Measurements from ENCODE around the gene DOCK2.

- TF ChIP-seq MAFG (tag; conservative IDR thresholded peaks at IDR 0.05) (no peak), TEAD4 (IDR thresholded peaks at IDR 0.05; ENCODE audit: low read length) (no peak), TEAD4 (CRISPR knock-in tag; IDR thresholded peaks at IDR 0.05; ENCODE audit: borderline replicate concordance) (no peak), POLR2AphosphoS5 (IDR thresholded peaks at IDR 0.05; ENCODE audit: control insufficient read depth, insufficient read depth, low read depth, low read length) (no peak), SETDB1 (IDR thresholded peaks at IDR 0.05; ENCODE audit: low read length) (no peak), TRIM24 (IDR thresholded peaks at IDR 0.05) (no peak), NR1H2 (CRISPR knock-in tag; IDR thresholded peaks at IDR 0.05) (no peak), ZNF830 (CRISPR knock-in tag; IDR thresholded peaks at IDR 0.05) (no peak), MAFF (IDR thresholded peaks at IDR 0.05; ENCODE audit: low read length) (no peak), EGR1 (conservative IDR thresholded peaks at IDR 0.05) (no peak)
- TF ChIP-seq, protein P1, sequence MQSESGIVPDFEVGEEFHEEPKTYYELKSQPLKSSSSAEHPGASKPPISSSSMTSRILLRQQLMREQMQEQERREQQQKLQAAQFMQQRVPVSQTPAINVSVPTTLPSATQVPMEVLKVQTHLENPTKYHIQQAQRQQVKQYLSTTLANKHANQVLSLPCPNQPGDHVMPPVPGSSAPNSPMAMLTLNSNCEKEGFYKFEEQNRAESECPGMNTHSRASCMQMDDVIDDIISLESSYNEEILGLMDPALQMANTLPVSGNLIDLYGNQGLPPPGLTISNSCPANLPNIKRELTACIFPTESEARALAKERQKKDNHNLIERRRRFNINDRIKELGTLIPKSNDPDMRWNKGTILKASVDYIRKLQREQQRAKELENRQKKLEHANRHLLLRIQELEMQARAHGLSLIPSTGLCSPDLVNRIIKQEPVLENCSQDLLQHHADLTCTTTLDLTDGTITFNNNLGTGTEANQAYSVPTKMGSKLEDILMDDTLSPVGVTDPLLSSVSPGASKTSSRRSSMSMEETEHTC (IDR thresholded peaks at IDR 0.05): no peak
Measured at GRCh38 chr5:169886677-169887076, 249.6 kb downstream of the DOCK2 start.

Measured in K562 (cell line).